Activated T-helper 1 cell treated with anti-CD3 and anti-CD28 coated beads, Interleukin-12 subunit alpha, Interleukin-12 subunit beta, Interleukin-2, Interleukin-4 antibody, amounts not matched to agents 30 ng/mL and 10 ng/mL and 1 ng/mL, durations not matched to agents 14 hours and 24 hours and 36 hours (primary cell): Measurements from ENCODE around the gene PHLDB1. TPM values are rescaled to one million over a fixed set of nuclear protein-coding genes. Genes with fewer than 3 reads are reported as not detected.
A peak's percentile ranks its signal among the peaks of the same experiment; 100 is the strongest.
"Not testable (repeated sequence)": the region's sequence is repeated elsewhere in the genome, so short reads cannot be mapped to it uniquely, and the experiment has no call there.

ENCODE experiments used
- DNase-seq: peaks from one replicate; pipeline ENCODE4 v3.0.0; 2021; ENCODE audit warnings: low spot score
- H3K27ac Mint-ChIP-seq: one replicate; pipeline ENCODE4 v1.8.0; 2021; ENCODE audit warnings: mild to moderate bottlenecking, mixed read lengths
- H3K27me3 Mint-ChIP-seq: one replicate; pipeline ENCODE4 v1.8.0; 2022; ENCODE audit warnings: mild to moderate bottlenecking, moderate library complexity, mixed read lengths; ENCODE audit not compliant: insufficient read depth
- H3K36me3 Mint-ChIP-seq: one replicate; pipeline ENCODE4 v1.8.0; 2021; ENCODE audit warnings: low read depth, mixed read lengths
- H3K4me1 Mint-ChIP-seq: one replicate; pipeline ENCODE4 v1.8.0; 2021; ENCODE audit warnings: low read depth, mixed read lengths
- H3K4me3 Mint-ChIP-seq: one replicate; pipeline ENCODE4 v1.8.0; 2021; ENCODE audit warnings: mild to moderate bottlenecking, moderate library complexity, mixed read lengths
- H3K9me3 Mint-ChIP-seq: one replicate; pipeline ENCODE4 v1.8.0; 2021; ENCODE audit warnings: mixed read lengths
- intact Hi-C: fragments of 100-400 bp; cut with micrococcal nuclease; formaldehyde crosslinking; loops from one replicate; pipeline ENCODE4 v1.15.1; 2024
- total RNA-seq: library from RNA; stranded (reverse); gene quantifications from 2 replicates; pipeline ENCODE4 v1.2.3, GENCODE V29; 2022

PHLDB1 gene
- total RNA-seq, 1 donor from 2014 or later, result 1.4 TPM

DNA sequence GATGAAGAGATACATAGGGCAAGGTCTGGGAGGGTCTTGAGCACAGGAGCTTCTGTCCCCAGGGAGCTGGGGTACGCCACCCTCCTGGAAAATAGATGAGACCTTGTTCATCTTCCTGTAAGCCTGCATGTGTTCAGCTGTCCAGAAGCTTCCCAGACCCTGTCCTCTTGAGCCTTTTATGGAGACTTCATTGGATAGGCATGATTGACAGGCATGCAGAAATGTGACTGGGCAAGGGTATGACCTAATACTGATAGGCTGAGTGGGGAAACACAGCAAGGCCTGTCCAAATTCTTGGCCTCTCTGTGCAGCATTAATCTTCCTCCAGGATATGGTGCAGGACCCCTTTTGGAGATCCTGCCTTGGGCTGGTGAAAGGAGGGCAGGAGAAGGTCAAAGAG lies 19.5 kb upstream of the PHLDB1 start:
- no peaks in the 10 kb centered on the region for H3K27me3 Mint-ChIP-seq
- no peaks in the 10 kb centered on the region for H3K9me3 Mint-ChIP-seq
- intact Hi-C loops, result no loop called here
- peaks cover 50% of the 10 kb centered on the region for H3K36me3 Mint-ChIP-seq
- H3K4me3 Mint-ChIP-seq, result no peak overlapping the region
- H3K4me1 Mint-ChIP-seq, result no peaks in the 10 kb centered on the region
- no peak overlapping the region for H3K27ac Mint-ChIP-seq
- no peak for DNase-seq

- peaks cover 46% of the 10 kb centered on the region for H3K36me3 Mint-ChIP-seq
- DNase-seq, result no peak
- no peaks in the 10 kb centered on the region for H3K9me3 Mint-ChIP-seq
- peaks cover 9% of the 10 kb centered on the region for H3K4me1 Mint-ChIP-seq
- H3K4me3 Mint-ChIP-seq, result no peak overlapping the region
- H3K27me3 Mint-ChIP-seq, result no peaks in the 10 kb centered on the region
- no peak overlapping the region for H3K27ac Mint-ChIP-seq
- intact Hi-C loops, result no loop called here
These were observed 14.6 kb upstream of the PHLDB1 start for GRCh38 chr11:118592616-118593367.

DNA sequence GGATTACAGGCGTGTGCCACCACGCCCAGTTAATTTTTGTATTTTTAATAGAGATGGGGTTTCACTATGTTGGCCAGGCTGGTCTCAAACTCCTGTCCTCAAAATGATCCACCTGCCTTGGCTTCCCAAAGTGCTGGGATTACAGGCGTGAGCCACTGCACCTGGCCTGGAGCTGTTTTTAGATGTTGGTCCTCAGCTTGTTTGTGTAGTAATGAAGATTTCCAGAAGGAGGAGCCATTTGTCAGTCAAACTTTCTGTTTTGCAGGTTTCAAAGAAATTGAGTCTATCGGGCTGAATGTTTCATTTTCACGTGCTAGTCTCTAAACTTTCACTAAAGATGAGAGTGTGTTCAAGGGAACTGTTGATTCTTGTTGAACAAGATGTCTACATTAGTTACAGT lies 12.4 kb upstream of the PHLDB1 start:
- H3K36me3 Mint-ChIP-seq, result peaks cover 45% of the 10 kb centered on the region
- not testable (repeated sequence) for H3K27me3 Mint-ChIP-seq, H3K4me3 Mint-ChIP-seq, H3K4me1 Mint-ChIP-seq, H3K9me3 Mint-ChIP-seq, DNase-seq
- intact Hi-C loops, result loop anchor here (1.0 kb wide), 2 partner anchors 16 to 64 kb away; no protein-coding TSS in a partner anchor
- H3K27ac Mint-ChIP-seq, result peak overlapping the region; percentile 2

DNA sequence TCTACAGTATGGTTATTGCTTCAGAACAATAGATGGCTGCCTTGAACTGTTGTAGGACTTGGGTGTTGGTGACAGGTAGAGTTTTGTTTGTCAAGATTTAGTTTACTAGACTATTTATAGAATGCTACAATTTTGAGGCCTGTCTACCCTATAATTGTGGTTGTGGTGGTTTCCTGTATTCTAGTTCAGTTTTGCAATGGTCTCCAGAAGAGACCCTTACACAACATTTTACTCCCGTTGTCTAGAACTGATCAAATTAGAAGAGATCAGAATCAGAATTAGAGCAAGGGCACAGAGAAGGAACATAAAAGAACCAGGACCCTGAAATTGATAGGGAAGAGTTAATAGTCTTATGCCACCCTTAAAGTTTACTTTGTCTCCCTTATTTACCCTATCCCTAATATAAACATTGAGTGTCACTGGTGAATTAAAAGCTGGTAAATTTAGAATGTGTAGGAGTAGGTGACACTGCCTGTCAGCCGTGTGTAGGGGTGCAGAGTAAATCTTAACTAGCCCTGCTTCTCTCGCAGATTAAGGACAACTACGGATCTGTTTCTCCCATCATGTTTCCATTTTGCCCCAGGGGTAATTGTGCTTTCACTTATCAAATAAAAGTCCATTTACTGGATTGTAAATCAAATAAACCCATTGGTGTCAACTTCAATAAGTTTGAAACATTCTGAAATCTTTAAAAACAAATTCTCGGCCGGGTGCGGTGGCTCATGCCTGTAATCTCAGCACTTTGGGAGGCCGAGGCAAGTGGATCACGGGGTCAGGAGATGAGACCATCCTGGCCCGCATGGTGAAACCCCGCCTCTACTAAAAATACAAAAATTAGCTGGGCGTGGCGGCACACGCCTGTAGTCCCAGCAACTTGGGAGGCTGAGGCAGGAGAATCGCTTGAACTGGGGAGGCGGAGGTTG lies 10.9 kb upstream of the PHLDB1 start:
- H3K27me3 Mint-ChIP-seq, result no peaks in the 10 kb centered on the region

GRCh38 chr11:118597556-118597955 lies 9.9 kb upstream of the PHLDB1 start:
- DNase-seq, result no peak
- no peak overlapping the region for H3K4me3 Mint-ChIP-seq
- H3K36me3 Mint-ChIP-seq, result peaks cover 51% of the 10 kb centered on the region
- no peak overlapping the region for H3K27ac Mint-ChIP-seq
- no peaks in the 10 kb centered on the region for H3K9me3 Mint-ChIP-seq
- intact Hi-C loops, result no loop called here
- H3K4me1 Mint-ChIP-seq, result peaks cover 14% of the 10 kb centered on the region
- H3K27me3 Mint-ChIP-seq, result no peaks in the 10 kb centered on the region

More for the DNA sequence above, 10.9 kb upstream of the PHLDB1 start:
- Mint-ChIP-seq H3K4me1 (peaks cover 9% of the 10 kb centered on the region), H3K36me3 (peaks cover 41% of the 10 kb centered on the region), H3K9me3 (no peaks in the 10 kb centered on the region), H3K4me3 (no peak overlapping the region), H3K27ac (no peak overlapping the region)
- intact Hi-C loops, result no loop called here
- no peak for DNase-seq

DNA sequence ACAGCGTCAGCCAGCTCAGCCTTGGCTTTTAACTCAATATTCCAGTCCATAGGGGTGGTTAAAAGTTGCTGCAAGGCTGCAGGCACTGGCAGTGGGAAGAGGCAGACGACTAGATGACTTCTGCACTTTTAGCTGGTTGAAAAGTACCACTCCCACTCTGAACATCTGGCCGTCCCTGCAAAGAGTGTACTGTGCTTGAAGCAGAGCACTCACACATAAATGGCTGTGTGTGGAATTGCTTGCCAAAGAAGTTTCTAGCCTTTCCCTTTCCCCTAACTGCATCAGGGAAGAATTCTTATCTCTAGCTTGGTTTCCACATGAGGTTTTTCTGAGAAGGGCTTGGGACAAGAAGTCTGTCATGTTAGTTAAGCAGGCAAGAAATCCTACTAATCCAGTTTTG lies 5.1 kb upstream of the PHLDB1 start:
- Mint-ChIP-seq H3K9me3 (no peaks in the 10 kb centered on the region), H3K27ac (no peak overlapping the region)

GRCh38 chr11:118603709-118604108 lies 3.7 kb upstream of the PHLDB1 start:
- DNase-seq, H3K4me1 Mint-ChIP-seq, H3K9me3 Mint-ChIP-seq, H3K27ac Mint-ChIP-seq, H3K4me3 Mint-ChIP-seq, H3K27me3 Mint-ChIP-seq, intact Hi-C loops: not testable (repeated sequence)
- H3K36me3 Mint-ChIP-seq, result peaks cover 30% of the 10 kb centered on the region

More for the DNA sequence above, 5.1 kb upstream of the PHLDB1 start:
- DNase-seq, result no peak
- intact Hi-C loops, result no loop called here
- H3K36me3 Mint-ChIP-seq, result peaks cover 36% of the 10 kb centered on the region
- H3K27me3 Mint-ChIP-seq, result peaks cover 5% of the 10 kb centered on the region
- peaks cover 4% of the 10 kb centered on the region for H3K4me1 Mint-ChIP-seq
- H3K4me3 Mint-ChIP-seq, result no peak overlapping the region

GRCh38 chr11:118604566-118604965 lies 2.8 kb upstream of the PHLDB1 start:
- Mint-ChIP-seq H3K4me3 (no peak overlapping the region), H3K36me3 (peaks cover 32% of the 10 kb centered on the region), H3K27ac (no peak overlapping the region), H3K4me1 (peaks cover 16% of the 10 kb centered on the region), H3K27me3 (peaks cover 14% of the 10 kb centered on the region), H3K9me3 (no peaks in the 10 kb centered on the region)
- DNase-seq, result no peak
- intact Hi-C loops, result no loop called here

GRCh38 chr11:118605116-118605867 lies 2.1 kb upstream of the PHLDB1 start:
- H3K27me3 Mint-ChIP-seq, result peaks cover 19% of the 10 kb centered on the region
- no peaks in the 10 kb centered on the region for H3K9me3 Mint-ChIP-seq
- peaks cover 26% of the 10 kb centered on the region for H3K36me3 Mint-ChIP-seq
- DNase-seq, result no peak
- no peak overlapping the region for H3K4me3 Mint-ChIP-seq
- intact Hi-C loops, result loop anchor here (5.0 kb wide), 1 partner anchor 322 kb away; the partner anchor contains the start of gene BCL9L
- no peak overlapping the region for H3K27ac Mint-ChIP-seq
- H3K4me1 Mint-ChIP-seq, result peaks cover 21% of the 10 kb centered on the region

DNA sequence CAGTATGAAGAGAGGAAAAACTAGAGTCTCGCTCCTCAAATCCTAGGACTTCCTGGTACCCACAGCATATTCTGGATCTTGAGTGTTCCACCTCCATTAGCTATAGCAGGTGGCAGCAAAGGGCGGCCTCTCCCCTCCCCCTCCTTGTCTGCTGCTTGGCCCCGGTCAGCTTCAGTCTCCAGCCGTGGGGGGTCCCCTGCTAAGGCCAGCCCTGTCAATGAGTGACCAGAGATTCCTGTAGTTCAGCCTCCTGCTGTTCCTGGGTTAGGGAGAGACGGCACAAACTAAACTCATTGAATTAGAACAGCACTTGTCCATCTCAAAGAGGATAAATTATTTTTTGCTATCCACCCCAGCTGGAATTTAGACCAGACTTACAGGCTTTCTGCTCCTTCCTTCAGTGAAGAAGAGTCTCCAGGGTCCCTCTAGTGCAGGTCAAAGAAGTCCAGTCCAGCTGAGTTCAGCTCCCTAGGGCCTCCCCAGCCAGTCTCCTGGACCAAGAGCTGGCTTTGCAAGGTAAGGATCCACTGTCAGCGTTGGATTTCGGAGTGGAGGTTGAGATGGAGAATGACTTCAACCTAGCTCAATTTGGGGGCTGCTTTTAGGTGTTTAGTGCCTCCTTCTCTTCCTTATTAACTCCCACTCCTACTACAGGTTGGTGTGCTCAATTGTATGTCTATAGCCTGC lies 1.1 kb upstream of the PHLDB1 start:
- Mint-ChIP-seq H3K27ac (no peak overlapping the region), H3K36me3 (peaks cover 21% of the 10 kb centered on the region), H3K4me3 (peak overlapping the region; percentile 72), H3K4me1 (peaks cover 25% of the 10 kb centered on the region), H3K9me3 (no peaks in the 10 kb centered on the region), H3K27me3 (peaks cover 19% of the 10 kb centered on the region)
- DNase-seq, result no peak
- intact Hi-C loops, result loop anchor here (2.0 to 5.0 kb wide), 2 partner anchors 33 to 321 kb away; partner anchors contain the start of genes ARCN1 and BCL9L

GRCh38 chr11:118606844-118607228 lies 579 bp upstream of the PHLDB1 start:
- Mint-ChIP-seq H3K4me1 (peaks cover 27% of the 10 kb centered on the region), H3K27me3 (peaks cover 19% of the 10 kb centered on the region), H3K9me3 (no peaks in the 10 kb centered on the region), H3K4me3 (peak overlapping the region; percentile 72), H3K27ac (peak overlapping the region; percentile 73), H3K36me3 (peaks cover 16% of the 10 kb centered on the region)
- DNase-seq, result no peak
- intact Hi-C loops, result loop anchor here (1.0 to 5.0 kb wide), 3 partner anchors 34 to 320 kb away; partner anchors contain the start of genes ARCN1, BCL9L and DDX6
